Measurements from ENCODE around the gene PTDSS2. TPM values are rescaled to one million over a fixed set of nuclear protein-coding genes. Genes with fewer than 3 reads are reported as not detected.
A peak's percentile ranks its signal among the peaks of the same experiment; 100 is the strongest.

Gene PTDSS2
- total and polyA plus RNA-seq, 9 of the 15 experiments (the other 6 are each of a cell fraction or from before 2014, with no cell fraction given), result 0.45 to 53.9 (median 17.2) TPM

DNA sequence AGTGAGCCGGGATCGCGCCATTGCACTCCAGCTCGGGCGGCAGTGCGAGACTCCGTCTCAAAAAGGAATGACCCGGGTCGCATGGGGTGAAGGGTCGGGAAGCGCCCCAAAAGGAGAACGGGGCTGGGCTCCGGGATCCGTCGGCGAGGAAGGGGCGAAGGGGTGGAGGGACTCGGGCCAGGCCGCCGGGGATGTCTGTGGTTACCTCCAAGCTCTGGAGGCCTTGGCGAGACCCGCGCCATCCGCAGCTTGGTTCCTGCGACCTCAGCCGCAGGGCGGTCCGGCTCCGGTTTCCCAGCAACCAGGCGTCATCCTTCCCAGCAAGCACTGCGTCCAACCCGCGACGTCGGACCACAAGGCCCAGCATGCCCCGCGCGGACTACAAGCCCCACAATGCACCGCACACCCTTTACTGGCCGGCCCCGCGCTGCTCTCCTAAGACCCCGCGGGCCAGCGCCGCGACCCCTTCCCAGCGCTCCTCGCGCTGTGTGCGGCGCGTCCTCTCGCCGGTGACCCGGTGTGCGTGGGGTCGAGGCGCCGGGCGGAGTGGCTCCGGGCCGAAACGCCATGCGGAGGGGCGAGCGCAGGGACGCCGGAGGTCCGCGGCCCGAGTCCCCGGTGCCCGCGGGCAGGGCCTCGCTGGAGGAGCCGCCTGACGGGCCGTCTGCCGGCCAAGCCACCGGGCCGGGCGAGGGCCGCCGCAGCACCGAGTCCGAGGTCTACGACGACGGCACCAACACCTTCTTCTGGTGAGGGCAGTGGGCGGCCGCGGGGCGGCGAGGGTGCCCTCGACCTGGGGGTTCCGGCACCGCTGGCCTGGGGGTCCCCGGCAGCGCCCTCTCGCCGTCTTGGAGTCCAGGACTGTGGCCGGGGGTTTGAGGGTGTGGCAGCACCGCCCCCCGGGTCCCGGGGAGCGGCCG lies at the start of gene PTDSS2 (continued):
- TF ChIP-seq, protein P1, sequence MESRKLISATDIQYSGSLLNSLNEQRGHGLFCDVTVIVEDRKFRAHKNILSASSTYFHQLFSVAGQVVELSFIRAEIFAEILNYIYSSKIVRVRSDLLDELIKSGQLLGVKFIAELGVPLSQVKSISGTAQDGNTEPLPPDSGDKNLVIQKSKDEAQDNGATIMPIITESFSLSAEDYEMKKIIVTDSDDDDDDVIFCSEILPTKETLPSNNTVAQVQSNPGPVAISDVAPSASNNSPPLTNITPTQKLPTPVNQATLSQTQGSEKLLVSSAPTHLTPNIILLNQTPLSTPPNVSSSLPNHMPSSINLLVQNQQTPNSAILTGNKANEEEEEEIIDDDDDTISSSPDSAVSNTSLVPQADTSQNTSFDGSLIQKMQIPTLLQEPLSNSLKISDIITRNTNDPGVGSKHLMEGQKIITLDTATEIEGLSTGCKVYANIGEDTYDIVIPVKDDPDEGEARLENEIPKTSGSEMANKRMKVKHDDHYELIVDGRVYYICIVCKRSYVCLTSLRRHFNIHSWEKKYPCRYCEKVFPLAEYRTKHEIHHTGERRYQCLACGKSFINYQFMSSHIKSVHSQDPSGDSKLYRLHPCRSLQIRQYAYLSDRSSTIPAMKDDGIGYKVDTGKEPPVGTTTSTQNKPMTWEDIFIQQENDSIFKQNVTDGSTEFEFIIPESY (CRISPR knock-in tag; IDR thresholded peaks at IDR 0.05), result peak; percentile 62; the same call in 1 of the 2 replicates
- TF ChIP-seq FOSL1 (tag; conservative IDR thresholded peaks at IDR 0.05) (no peak), TEAD1 (CRISPR knock-in tag; IDR thresholded peaks at IDR 0.05) (peak in 1 of 2 experiments; percentile 74; a peak in 2 of 4 replicates), KAT7 (CRISPR knock-in tag; IDR thresholded peaks at IDR 0.05; ENCODE audit: borderline replicate concordance) (0 out of 2 replicates have a peak, but pooled peaks have one; percentile 11), TCFL5 (CRISPR knock-in tag; conservative IDR thresholded peaks at IDR 0.05) (no peak), ZFX (CRISPR knock-in tag; IDR thresholded peaks at IDR 0.05) (peak; percentile 82), MEIS2 (IDR thresholded peaks at IDR 0.05; ENCODE audit: partially characterized antibody) (peak; percentile 7), NRF1 (conservative IDR thresholded peaks at IDR 0.05 in 1 of 2, IDR thresholded peaks at IDR 0.05 in 1 of 2) (peak; percentile 62 to 71), ZNF140 (CRISPR knock-in tag; IDR thresholded peaks at IDR 0.05) (no peak), ETS2 (tag; IDR thresholded peaks at IDR 0.05; ENCODE audit: borderline replicate concordance, poor library complexity, severe bottlenecking) (peak; percentile 44), TFAM (CRISPR knock-in tag; conservative IDR thresholded peaks at IDR 0.05) (no peak), RBM14 (IDR thresholded peaks at IDR 0.05; ENCODE audit: borderline replicate concordance, insufficient read depth, low read depth, low read length) (0 out of 2 replicates have a peak, but pooled peaks have one; percentile 36), CHD1 (IDR thresholded peaks at IDR 0.05; ENCODE audit: low read length) (peak; percentile 47), GTF2E2 (tag; IDR thresholded peaks at IDR 0.05) (0 out of 2 replicates have a peak, but pooled peaks have one; percentile 55), ELF2 (CRISPR knock-in tag; IDR thresholded peaks at IDR 0.05) (no peak)
- TF ChIP-seq, protein P2, sequence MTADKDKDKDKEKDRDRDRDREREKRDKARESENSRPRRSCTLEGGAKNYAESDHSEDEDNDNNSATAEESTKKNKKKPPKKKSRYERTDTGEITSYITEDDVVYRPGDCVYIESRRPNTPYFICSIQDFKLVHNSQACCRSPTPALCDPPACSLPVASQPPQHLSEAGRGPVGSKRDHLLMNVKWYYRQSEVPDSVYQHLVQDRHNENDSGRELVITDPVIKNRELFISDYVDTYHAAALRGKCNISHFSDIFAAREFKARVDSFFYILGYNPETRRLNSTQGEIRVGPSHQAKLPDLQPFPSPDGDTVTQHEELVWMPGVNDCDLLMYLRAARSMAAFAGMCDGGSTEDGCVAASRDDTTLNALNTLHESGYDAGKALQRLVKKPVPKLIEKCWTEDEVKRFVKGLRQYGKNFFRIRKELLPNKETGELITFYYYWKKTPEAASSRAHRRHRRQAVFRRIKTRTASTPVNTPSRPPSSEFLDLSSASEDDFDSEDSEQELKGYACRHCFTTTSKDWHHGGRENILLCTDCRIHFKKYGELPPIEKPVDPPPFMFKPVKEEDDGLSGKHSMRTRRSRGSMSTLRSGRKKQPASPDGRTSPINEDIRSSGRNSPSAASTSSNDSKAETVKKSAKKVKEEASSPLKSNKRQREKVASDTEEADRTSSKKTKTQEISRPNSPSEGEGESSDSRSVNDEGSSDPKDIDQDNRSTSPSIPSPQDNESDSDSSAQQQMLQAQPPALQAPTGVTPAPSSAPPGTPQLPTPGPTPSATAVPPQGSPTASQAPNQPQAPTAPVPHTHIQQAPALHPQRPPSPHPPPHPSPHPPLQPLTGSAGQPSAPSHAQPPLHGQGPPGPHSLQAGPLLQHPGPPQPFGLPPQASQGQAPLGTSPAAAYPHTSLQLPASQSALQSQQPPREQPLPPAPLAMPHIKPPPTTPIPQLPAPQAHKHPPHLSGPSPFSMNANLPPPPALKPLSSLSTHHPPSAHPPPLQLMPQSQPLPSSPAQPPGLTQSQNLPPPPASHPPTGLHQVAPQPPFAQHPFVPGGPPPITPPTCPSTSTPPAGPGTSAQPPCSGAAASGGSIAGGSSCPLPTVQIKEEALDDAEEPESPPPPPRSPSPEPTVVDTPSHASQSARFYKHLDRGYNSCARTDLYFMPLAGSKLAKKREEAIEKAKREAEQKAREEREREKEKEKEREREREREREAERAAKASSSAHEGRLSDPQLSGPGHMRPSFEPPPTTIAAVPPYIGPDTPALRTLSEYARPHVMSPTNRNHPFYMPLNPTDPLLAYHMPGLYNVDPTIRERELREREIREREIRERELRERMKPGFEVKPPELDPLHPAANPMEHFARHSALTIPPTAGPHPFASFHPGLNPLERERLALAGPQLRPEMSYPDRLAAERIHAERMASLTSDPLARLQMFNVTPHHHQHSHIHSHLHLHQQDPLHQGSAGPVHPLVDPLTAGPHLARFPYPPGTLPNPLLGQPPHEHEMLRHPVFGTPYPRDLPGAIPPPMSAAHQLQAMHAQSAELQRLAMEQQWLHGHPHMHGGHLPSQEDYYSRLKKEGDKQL (CRISPR knock-in tag; IDR thresholded peaks at IDR 0.05; ENCODE audit: borderline replicate concordance), result no peak
- TF ChIP-seq, protein P3, sequence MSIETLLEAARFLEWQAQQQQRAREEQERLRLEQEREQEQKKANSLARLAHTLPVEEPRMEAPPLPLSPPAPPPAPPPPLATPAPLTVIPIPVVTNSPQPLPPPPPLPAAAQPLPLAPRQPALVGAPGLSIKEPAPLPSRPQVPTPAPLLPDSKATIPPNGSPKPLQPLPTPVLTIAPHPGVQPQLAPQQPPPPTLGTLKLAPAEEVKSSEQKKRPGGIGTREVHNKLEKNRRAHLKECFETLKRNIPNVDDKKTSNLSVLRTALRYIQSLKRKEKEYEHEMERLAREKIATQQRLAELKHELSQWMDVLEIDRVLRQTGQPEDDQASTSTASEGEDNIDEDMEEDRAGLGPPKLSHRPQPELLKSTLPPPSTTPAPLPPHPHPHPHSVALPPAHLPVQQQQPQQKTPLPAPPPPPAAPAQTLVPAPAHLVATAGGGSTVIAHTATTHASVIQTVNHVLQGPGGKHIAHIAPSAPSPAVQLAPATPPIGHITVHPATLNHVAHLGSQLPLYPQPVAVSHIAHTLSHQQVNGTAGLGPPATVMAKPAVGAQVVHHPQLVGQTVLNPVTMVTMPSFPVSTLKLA (conservative IDR thresholded peaks at IDR 0.05), result peak; percentile 63 to 79
